HepG2 (cell line): ENCODE results near the gene MCM3AP. TPM values are rescaled to one million over a fixed set of nuclear protein-coding genes. Genes with fewer than 3 reads are reported as not detected.

Experiments
- ATAC-seq: fragments of 200-7000 bp; cut with Tn5 transposase; 3 replicates; pipeline ENCODE4 v1.9.1; 2020; ENCODE audit warnings: mild to moderate bottlenecking, moderate library complexity
- BruUV-seq: library from RNA; stranded (reverse); fragments of 400-500 nt; replicated peaks from 2 replicates; lab custom pipeline; 2021; lab: Mats Ljungman, UMichigan
- CTCF ChIA-PET: fragments of 300-600 bp; formaldehyde crosslinking; extraction: SDS; loops from one replicate; lab custom pipeline; 2021; ENCODE audit warnings: low total read pairs, inconsistent platforms, low intra/inter-chr PET ratio; lab: Yijun Ruan, JAX
- POLR2A ChIA-PET: fragments of 350-600 bp; sonication (Branson Sonifier 250); formaldehyde crosslinking; loops from one replicate; lab custom pipeline; 2020; ENCODE audit warnings: antibody characterized with exemption, inconsistent platforms; lab: Yijun Ruan, JAX
- DNase-seq: peaks from one replicate; pipeline ENCODE4 v3.0.0-alpha.2; 2015; ENCODE audit warnings: low spot score
- FAIRE-seq: peaks from 3 replicates; lab custom pipeline; 2011; peaks lifted over from hg19 to GRCh38; lab: Jason Lieb, UNC
- H2AFZ ChIP-seq: one replicate; pipeline ENCODE4 v1.6.1; 2011; ENCODE audit warnings: low read length, inconsistent platforms
- H3K27ac ChIP-seq: fragments of 300-600 bp; 3 replicates; pipeline ENCODE4 v1.8.0; 2011; ENCODE audit warnings: mixed run types, mild to moderate bottlenecking, mixed read lengths, low read length, inconsistent platforms; ENCODE audit not compliant: insufficient read depth; ENCODE audit errors: extremely low read length
- H3K27me3 ChIP-seq, 2 experiments: fragments of 200-600 bp in 1 of 2; 2 replicates in 1 of 2; 3 replicates in 1 of 2; pipeline versions ENCODE4 v1.6.0 to v1.8.0; 2011; ENCODE audit warnings: low read length in 2 of 2, mild to moderate bottlenecking in 2 of 2, moderate library complexity in 2 of 2, inconsistent platforms in 1 of 2; ENCODE audit not compliant: insufficient read depth in 2 of 2, control insufficient read depth in 1 of 2
- H3K36me3 ChIP-seq, 2 experiments: fragments of 200-600 bp in 1 of 2; replicated peaks in 1 of 2; 2 replicates in 1 of 2; 3 replicates in 1 of 2; pipeline versions ENCODE4 v1.5.1 to v1.8.0; 2011; ENCODE audit warnings: low read length in 2 of 2, inconsistent platforms in 1 of 2; ENCODE audit not compliant: insufficient read depth in 2 of 2, control insufficient read depth in 1 of 2
- H3K4me1 ChIP-seq: 2 replicates; pipeline ENCODE4 v1.5.1; 2012; ENCODE audit warnings: low read length, inconsistent platforms; ENCODE audit not compliant: insufficient read depth
- H3K4me2 ChIP-seq: 2 replicates; pipeline ENCODE4 v1.6.0; 2011; ENCODE audit warnings: low read depth, low read length, inconsistent platforms
- H3K4me3 ChIP-seq, 3 experiments: fragments of 200-600 bp in 1 of 3; sonication (generic), shearing (Covaris generic) in 1 of 3; replicated peaks in 1 of 3; 2 replicates each; pipeline ENCODE4 v1.5.1; 2011 to 2016; ENCODE audit warnings: low read length in 3 of 3, inconsistent platforms in 2 of 3, low read depth in 2 of 3, mild to moderate bottlenecking in 2 of 3, control low read depth in 1 of 3, mixed read lengths in 1 of 3; ENCODE audit not compliant: insufficient read depth in 1 of 3
- H3K79me2 ChIP-seq: one replicate; pipeline ENCODE4 v1.6.1; 2011; ENCODE audit warnings: low read length, inconsistent platforms; ENCODE audit not compliant: insufficient read depth
- H3K9ac ChIP-seq: 2 replicates; pipeline ENCODE4 v1.6.0; 2011; ENCODE audit warnings: mild to moderate bottlenecking, low read depth, low read length, inconsistent platforms; ENCODE audit not compliant: insufficient read depth
- H3K9me3 ChIP-seq: 2 replicates; pipeline ENCODE4 v1.5.1; 2012; ENCODE audit warnings: mild to moderate bottlenecking, low read length
- H4K20me1 ChIP-seq: 2 replicates; pipeline ENCODE4 v1.6.0; 2011; ENCODE audit warnings: inconsistent platforms, mild to moderate bottlenecking, low read length, moderate library complexity; ENCODE audit not compliant: insufficient read depth
- CBX1 ChIP-seq: IDR thresholded peaks from one replicate; pipeline ENCODE4 v1.6.1; 2016; ENCODE audit warnings: antibody characterized with exemption, low read depth
- DNMT1 ChIP-seq: sonication (generic); formaldehyde crosslinking; IDR thresholded peaks from 2 replicates; pipeline ENCODE4 v1.5.1; 2020; ENCODE audit warnings: mild to moderate bottlenecking, missing genetic modification reagents
- HMGXB3 ChIP-seq: sonication (generic); formaldehyde crosslinking; IDR thresholded peaks from 2 replicates; pipeline ENCODE4 v1.4.0; 2020; ENCODE audit warnings: missing genetic modification reagents, borderline replicate concordance
- ZNF703 ChIP-seq: sonication (generic); formaldehyde crosslinking; IDR thresholded peaks from 2 replicates; pipeline ENCODE4 v1.5.1; 2020; ENCODE audit warnings: missing genetic modification reagents, mild to moderate bottlenecking, moderate library complexity, borderline replicate concordance
- WGBS: methylation state at CpG from one replicate; pipeline ENCODE4 v1.1.6; 2017; ENCODE audit warnings: low lambda C conversion rate; 5-methylcytosine and 5-hydroxymethylcytosine counted together
- in situ Hi-C: cut with HindIII; loops from 2 replicates; pipeline ENCODE4 v1.10.0; 2017; ENCODE audit warnings: low pct_unique_long_range_greater_than_20kb; ENCODE audit not compliant: extremely low pct_ligation_motif_present
- intact Hi-C: fragments of 100-400 bp; cut with micrococcal nuclease; formaldehyde crosslinking; loops from one replicate; pipeline ENCODE4 v1.10.0; 2022; ENCODE audit not compliant: unreplicated experiment
- polyA plus RNA-seq, 8 experiments: library from polyadenylated mRNA; depleted of rRNA in 3 of 8; stranded (reverse) in 7 of 8; unstranded in 1 of 8; fragments of >200 nt; fragmentation: Illumina TruSeq in 4 of 8; extraction: Trizol in 4 of 8; gene quantifications; 2 replicates each; pipeline versions ENCODE4 v1.2.1 to v1.2.3, GENCODE V29; 2011 to 2016; ENCODE audit warnings: low read depth in 4 of 8, missing spikeins in 1 of 8, mixed read lengths in 1 of 8; ENCODE audit not compliant: insufficient read depth in 1 of 8
- total RNA-seq, 5 experiments: library from RNA; depleted of rRNA; stranded (reverse); fragments of >200 nt; fragmentation: Illumina TruSeq; extraction: Trizol; gene quantifications; 2 replicates each; pipeline ENCODE4 v1.2.3, GENCODE V29; 2016; ENCODE audit warnings: low read depth in 1 of 5

MCM3AP gene
- total and polyA plus RNA-seq, 2 of the 13 experiments (the other 11 are each of a cell fraction or from before 2014, with no cell fraction given): 27.0 to 54.7 TPM

- TF ChIP-seq HMGXB3 (CRISPR knock-in tag): no peak
- TF ChIP-seq, all 625 proteins: peak for 0
Measured at GRCh38 chr21:46212721-46213484, 72.5 kb downstream of the MCM3AP start (continued).

DNA sequence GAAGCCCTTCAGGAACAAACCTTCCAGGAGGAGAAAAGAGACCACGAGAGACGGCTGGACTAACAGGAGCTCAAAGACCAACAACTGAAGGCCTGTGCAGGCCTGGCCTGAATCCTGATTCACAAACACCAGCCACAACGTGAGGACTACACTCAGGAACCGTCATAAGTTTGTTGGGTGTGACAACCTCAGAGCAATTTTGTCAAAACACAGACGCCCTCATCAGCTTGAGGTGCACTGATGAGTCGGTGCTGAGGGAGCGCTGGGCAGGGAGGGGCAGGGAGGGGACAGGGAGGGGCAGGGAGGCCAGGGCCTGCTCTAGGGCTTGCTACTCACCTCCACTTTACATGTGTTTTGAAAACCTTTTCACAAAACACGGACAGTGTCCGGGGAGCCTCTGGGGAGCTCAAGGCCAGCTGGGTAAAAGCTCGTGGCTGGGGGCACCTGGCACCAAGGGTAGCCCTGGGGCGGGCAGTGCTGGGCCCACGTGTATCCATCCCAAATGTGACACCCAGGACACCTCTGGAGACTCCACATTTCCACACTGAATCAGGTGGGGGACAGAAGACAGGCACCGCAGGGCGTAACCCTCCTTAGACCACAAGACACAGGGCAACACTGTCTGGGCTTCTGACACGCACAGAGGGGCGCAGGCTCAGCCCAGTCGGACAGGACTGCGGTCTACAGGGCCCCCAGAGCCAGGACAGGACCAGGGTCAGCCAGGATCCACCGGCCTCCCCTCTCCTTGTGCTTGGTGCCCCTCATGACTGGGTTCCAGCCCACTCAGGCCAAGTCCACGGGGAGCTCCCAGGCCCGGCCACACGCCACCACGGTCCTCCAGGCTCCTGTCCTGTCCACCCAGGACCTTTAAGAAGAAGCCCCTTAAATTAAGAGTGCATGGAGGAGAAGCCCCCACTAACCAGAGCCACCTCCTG is 73.4 kb downstream of the MCM3AP start:
- no peak for ATAC-seq
- TF ChIP-seq DNMT1 (CRISPR knock-in tag) (no peak), CBX1 (no peak), ZNF703 (CRISPR knock-in tag) (no peak)
- TF ChIP-seq, all 625 proteins: peak for 0
- Histone ChIP-seq H3K4me3 (no peak overlapping the region), H3K4me2 (no peak overlapping the region), H4K20me1 (no peaks in the 10 kb centered on the region), H3K36me3 (peaks cover 21 to 80% of the 10 kb centered on the region in 2 experiments), H3K79me2 (no peaks in the 10 kb centered on the region), H3K4me1 (no peaks in the 10 kb centered on the region), H3K27me3 (no peaks in the 10 kb centered on the region), H3K9me3 (no peaks in the 10 kb centered on the region), H3K9ac (no peak overlapping the region), H2AFZ (no peak overlapping the region), H3K27ac (no peak overlapping the region)
- ChIA-PET POLR2A (no interaction called here), CTCF (no interaction called here)
- BruUV-seq: no TSS peak
- intact Hi-C loops: no loop called here
- DNase-seq: no peak
- in situ Hi-C loops: no loop called here
- WGBS: 96% methylated on average over 13 of the region's 23 CpGs
- FAIRE-seq: no peak
